Smooth muscle cell of the brain vasculature (primary cell): ENCODE data around the gene ALG14.
"Not testable (repeated sequence)": the region's sequence is repeated elsewhere in the genome, so short reads cannot be mapped to it uniquely, and the experiment has no call there.

ENCODE experiments used
- DNase-seq: peaks from one replicate; pipeline ENCODE4 v3.0.0-alpha.2; 2012; ENCODE audit warnings: low read depth, low spot score

The ALG14 gene

DNA sequence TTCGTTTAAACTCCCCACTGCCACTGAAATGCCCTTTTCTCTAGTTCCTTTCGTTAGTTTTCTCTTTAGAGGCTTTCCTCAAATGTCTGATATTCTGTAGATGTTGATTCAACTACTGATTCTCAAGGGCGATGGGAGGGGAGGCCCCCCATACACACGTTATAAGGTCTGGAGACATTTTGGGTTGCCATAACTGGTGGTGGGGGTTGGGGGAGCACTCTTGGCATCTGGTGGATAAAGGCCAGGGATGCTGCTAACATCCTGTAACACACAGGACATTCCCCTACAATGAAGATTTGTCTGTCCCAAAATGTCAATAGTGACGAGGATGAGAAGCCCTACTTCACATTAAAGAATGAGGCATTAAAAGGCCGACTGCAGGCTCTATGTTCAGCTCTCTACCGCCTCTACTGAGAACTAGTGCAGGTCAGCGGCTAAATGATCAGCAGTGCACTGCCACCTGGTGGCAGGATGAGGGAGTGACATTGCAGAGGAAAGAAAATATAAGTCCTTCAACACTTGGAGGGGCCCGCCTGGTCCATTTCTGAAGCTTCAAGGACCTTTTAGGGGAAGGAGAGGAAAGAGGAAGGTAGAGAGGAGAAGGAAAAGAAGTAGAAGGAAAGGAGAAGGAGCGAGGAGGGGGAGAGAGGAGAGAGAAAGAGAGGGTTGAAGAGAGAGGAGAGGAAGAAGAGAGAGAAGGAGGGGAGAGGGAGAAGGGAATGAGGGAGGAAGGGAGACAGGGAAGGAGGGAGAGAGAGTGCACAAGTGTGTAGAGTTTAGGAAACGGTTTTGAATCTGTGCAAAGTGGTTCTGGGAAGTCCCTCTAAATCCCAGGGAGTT, 29.4 kb downstream of the ALG14 start:
- DNase-seq: peak; percentile 77

DNA sequence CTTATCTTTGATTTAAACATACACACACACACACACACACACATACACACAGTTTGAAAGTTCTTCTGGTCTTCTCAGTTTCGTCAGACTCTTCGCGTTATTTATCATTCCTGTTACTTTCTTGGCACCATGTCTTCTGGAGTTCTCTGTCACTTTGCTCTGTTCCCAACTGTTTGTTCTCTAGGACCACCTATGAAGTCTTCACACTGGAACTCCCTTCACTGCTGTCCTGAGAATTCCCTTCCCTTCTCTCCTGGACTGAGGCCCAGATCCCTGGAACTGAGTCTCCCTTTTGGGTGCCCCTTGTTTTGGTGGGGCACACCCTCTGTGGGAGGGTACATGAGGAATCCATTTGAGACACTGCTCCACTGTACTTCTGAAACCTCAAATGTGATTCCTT, 30.5 kb downstream of the ALG14 start:
- no peak for DNase-seq

DNA sequence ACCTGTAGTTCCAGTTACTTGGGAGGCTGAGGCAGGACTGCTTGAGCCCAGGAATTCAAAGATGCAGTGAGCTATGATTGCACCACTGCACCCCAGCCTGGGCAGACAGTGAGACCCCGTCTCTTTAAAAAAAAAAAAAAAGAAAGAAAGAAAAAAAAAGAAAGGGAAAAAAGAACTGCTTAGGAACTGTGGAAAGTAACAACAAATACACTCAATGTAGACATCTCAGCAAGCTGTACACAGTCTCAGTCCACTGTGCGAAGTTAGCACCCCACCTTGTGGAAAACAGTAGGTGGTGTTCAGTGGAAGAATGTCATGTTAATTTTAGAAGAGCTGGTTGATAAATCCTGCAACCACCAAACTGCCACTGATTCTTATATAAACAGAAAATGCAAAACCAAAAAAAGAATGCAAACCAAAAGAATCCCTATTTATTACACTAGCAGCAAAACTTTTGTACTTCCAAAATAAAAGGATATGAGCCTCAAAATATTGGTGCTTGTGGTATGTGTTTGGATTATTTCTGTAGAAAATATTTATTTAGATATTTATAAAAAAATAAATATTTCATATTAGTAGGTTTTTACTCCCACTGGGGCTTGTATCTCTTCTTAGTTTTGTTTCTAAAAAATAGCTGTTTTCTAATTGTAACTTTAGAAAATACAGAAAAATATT, 31.1 kb downstream of the ALG14 start:
- DNase-seq: peak; percentile 69

DNA sequence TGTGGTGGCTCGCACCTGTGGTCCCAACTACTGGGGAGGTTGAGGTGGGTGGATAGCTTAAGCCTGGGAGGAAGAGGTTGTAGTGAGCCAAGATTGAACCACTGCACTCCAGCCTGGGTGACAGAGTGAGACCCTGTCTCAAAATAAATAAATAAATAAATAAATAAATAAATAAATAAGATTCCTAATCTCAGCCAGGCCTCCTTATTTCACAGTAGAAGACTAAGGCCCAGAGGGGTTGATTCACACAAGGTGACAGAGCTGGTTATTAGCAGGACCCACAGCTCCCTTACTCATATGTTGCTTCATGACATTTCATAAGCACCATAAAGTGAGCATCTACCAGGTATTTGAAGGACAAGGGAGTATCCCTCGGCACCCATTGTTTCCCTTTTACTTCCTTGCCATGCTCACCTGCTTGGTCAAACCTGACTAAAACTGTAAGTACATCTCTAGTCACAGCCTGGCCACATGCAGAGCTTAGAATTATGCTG, 32.7 kb downstream of the ALG14 start:
- no peak for DNase-seq

DNA sequence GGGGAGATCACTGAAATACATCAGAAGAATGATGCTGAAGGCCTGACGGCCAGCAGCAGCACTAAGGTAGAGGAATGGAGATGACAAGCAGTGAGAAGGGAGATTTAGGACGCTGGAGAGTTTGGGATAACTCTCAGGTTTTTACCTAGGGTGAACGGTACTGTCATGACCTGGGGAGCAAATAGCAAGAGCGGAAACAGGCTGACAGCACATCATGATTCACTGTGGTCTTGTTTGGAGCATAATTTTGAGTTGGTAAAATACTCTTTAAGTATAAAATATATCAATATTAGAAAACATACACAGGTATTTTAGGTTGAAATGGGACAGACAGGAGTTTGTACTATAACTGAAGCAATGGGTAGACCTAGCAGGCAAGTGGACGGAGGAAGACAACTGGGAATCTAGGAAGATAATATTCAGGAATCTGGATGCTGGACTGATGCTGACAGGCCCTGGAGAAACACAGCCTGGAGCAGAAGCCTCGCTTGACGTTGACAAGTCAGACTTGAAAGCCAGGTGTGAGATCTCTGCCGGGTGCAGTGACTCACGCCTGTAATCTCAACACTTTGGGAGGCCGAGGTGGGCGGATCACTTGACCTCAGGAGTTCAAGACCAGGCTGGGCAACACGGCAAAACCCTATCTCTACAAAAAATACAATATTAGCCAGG, 33.3 kb downstream of the ALG14 start:
- DNase-seq: no peak

DNA sequence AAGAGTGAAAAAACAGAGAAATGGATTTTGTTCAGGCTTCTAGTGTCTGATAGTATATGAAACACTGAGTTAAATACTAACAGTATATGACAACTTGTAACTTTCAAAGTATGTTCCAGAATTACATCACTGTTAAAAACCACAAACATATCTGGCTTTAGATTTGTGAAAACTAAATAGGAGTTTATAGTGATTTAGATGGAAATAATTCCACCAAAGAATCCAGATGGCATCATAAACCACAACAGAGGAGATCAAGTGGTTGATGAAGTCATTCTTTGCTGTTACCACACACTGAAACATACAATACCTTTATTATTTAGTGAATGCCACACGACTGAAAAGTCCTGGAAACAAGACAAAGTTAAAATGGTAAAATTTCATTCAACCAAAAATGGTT, 37.2 kb downstream of the ALG14 start:
- no peak for DNase-seq

DNA sequence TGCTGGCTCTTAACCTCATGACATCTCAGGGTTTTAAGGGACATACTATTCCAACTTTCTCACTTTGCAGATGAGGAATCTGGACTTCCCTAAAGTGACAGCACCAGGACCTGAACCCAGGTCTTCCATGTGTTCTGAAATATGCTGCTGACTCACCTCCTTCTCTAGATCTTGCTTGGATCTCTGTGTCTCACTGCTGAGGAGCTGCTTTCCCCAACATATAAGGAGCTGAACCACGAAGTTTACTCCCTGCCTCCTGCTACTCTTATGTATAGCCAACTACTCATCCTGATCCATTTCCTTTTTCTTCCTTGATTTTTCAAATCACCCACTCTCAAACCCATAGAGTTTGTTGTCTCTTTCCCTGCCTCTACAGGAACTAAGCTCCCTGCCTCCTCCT, 38.2 kb downstream of the ALG14 start:
- DNase-seq: no peak

DNA sequence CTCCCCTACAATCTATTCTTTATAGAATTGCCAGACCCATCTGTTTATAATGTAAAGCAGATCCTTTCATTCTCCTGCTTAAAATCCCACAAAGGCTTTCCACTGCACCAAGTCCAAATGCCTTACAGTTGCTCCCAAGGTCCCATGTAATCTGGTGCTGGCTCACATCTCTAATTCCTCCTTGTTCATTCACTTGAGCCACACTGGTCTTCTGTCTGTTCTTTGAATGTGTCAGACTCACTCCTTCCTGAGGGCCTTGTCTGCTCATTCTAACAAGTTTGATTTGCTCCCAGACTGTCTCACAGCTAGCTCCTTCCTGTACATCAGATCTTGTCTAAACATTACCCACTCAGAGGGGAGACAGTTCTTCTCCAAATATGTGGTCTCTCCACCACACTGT, 38.9 kb downstream of the ALG14 start:
- DNase-seq: no peak

DNA sequence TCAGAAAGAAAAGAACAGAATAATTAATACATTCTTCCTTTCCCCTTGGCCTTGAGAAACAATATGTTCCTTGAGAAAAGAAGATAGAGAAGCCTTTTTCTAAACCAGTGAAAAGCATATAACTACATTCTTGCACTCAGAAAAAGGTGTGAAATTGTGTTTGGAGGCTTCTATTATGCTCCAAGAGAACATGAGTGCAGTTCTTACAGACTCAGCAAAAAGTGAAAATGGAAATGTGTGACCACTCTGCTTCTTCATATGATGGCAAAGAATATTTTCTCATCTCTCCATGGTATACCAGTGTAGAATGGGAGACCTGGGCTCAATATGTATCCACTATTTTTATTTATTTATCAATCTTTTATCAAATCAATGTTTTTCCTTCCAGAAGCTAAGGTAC, 43.2 kb downstream of the ALG14 start:
- no peak for DNase-seq

DNA sequence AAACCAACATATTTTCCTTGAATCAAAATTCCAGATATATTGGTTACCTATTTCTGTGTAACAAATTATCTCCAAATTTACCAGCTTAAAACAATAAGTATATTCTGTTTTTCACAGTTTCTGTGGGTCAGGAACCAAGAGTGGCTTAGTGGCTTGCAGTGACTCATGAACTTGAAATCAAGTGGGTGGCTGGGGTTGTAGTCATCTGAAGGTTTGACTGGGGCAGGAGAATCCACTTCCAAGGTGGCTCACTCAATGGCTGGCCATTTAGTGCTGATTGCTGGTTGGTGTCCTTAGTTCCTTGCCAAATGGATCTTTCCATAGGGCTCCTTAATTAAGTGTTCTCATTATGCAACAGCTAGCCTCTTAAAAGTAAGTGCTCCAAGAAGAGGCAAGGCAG, 43.8 kb downstream of the ALG14 start:
- DNase-seq: no peak

DNA sequence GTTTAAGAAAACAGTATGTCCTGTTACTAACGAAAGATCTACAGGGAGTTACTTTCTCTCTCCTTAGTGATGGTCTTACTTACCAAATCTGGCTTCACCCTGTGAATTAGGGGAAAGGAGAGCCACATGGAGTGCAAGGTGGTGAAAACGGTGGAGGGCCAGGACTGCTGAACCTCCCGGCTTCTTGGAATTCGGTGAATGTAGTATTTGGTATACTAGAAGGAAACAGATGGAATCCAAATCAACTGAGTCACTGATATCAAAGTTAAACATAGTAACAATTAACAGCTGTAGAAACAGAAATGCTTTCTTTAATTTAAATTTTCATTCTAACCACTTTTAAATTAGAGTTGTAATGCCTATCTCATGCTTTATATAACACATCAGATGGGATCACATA, 45.7 kb downstream of the ALG14 start:
- no peak for DNase-seq

DNA sequence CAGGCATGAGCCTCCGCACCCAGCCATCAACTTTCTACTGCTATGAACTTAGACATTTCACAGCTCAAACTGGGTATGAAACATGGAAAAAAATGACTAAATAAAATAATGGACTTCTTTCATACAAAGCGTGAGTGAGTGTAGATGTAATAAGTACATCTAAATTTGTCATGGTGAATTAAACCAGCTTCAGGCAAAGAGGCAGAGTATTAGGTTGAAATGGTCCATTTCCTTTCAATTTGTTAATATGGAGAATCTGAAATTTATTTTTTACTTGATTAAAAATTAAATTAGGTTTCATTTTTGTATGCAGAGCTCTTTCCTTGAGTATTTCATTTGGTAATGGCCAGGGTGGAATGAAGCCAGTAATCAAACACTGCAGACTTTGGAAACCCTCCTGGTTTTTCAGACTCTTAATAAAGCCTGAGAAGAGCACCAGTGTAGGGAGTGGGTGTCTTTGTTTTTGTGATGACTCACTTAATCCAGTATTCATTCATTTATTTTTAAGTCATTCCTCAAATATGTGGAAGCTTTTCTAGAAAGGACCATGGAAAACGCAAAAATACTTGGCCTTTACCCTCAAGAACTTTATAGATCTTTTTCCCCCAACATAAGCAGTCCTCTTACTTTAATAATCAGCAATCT, 49.2 kb downstream of the ALG14 start:
- peak; percentile 49 for DNase-seq

DNA sequence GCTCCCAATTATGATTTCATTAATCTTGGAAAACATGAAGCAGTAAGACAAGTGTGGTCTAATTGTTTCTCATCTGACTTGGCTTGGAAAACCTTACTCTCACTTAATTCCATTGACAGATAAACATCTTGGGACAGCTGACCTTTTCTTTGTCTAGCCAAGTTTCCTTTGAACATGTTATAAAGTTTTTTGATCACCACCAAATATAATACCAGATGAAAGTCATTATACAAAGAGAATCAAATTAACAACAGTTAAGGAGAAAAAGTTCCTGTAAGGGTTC, 50.2 kb downstream of the ALG14 start:
- no peak for DNase-seq

DNA sequence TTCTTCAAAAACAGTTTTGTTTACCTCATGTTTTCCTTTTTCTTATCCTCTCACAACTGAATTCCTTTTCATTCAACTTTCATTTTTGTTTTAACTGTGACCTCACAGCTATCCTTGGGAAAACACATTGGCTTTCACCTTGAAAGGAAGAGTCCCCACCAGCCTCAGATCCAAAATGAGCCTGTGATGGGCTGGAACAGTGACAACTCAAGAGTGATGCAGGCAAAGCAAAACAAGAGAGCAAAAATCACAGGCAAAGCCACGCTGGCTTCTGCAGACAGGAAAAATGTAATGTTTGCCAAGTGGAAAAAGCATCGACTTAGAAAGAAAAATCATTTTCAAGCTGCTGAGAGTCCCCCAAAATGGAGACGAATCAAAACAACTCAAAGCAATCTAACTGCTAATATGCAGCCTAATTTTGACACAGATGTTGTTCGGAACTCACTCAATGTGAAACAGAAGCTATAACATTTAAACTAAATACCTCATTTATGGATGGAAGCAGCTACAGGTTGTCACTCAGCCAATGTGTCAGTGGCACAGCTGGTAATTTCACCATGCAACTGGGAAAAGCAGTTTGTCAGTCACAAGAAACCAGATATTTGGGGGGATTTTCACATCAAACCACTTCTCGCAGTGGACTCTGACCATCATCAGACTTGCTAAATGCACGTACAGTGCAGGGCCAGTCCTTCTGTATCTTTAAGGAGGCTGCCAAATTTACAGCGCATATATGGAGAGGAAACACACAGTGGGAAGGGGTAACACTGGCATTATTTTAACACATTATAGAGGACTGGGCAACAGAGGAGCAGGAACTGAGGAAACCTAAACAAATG, 50.7 kb downstream of the ALG14 start:
- DNase-seq: no peak

DNA sequence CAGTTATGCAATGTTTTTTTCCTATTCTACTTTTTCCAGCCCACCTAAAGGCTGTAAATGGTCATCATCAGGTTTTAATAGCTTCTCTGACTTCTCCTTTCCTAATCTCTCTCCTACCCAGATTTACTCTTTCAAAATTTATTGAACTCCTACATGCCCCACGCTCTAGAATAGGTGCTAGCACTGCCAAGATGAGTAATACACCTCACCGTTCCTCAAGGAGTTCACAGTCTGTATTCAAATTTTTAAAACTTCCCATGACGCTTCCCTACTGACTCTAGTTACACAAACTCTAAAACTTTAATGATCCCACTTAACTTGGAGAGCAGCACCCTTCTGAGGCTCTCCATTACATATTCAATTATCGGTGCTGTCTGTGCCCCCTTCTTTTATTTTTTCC, 51.6 kb downstream of the ALG14 start:
- no peak for DNase-seq

DNA sequence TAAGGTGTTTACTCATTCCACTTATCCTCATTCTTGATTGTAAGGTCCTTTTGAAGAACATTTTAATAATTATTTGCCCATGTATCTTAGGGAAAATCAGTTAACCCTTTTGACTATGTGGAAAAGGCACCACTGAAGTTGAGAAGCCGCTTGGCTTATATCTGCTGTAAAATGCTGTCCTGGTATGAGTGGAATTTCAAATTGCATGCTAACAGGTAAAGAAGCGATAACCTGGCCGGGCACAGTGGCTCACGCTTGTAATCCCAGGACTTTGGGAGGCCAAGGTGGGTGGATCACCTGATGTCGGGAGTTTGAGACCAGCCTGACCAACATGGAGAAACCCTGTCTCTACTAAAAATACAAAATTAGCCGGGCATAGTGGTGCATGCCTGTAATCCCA, 53.3 kb downstream of the ALG14 start:
- DNase-seq: not testable (repeated sequence)

DNA sequence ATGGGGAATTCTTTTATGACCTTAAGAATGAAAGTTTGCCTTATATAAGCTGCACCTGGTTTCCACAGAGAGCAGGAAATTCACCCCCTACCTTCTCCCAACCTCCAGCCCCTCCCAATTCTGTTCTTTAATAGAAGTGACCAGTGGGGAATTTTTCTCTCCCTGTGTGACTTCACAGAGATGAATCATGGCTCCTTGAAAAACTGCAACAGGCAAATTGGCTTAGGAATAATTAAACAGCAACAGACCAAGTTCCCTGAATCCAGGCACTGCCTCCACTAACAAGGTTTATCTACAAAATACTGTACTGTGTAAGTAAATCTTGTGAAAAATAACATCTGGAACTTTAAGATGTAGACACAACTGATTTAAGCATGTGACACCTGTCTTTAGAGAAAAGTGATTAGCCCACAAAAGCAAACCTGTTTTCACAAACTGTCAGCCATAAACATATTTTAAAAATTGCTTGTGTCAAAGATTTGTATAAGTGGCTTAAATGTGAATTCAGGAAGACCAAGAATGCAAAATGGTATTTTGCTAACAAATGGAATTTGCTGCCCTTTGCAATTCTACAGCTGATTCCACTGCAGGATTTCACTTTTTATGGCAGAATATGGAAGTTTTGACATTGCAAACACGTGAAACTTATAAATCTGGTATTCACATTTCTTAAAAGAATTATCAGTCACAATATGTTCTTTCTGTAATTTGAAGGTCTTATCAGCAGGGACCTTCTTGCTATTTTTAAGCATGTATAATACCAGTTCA, 54.0 kb downstream of the ALG14 start:
- no peak for DNase-seq

DNA sequence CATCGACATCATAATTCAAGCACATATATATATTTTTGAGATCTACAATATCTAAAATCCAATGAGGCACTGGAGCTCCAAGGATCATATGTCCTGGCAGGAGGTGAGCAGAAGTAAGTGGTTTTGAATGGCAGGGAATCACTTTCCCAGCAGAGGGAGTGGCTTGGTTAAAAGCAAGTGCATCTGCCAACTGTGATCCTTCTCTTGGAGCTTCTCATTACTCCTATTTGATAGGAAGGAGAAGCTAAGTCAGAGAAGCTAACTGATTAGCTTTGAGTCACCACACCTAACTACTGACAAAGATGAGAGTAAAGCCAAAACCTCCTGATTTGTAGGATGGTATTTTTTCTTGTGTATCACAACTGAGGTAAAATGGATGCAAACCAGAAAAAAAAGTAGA, 55.0 kb downstream of the ALG14 start:
- DNase-seq: no peak

DNA sequence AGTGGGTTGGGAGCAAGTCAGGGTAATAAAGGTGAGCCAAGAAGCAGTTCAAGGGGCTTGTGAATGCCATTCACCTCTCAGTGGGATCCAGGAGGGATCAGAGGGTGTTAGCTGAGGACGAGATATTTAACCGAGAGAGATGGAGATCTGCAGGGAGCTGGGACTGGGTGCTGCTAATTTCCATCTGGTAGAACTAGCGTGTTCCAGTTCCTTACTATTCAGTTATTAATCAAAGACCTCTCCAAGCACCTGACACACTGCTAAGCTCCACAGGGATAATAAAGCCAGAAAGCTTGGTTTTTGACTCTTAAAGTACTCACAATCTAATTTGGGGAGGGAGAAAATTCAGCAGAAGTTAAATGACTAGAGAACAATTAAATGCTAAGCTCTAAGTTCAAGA, 57.7 kb downstream of the ALG14 start:
- DNase-seq: no peak

DNA sequence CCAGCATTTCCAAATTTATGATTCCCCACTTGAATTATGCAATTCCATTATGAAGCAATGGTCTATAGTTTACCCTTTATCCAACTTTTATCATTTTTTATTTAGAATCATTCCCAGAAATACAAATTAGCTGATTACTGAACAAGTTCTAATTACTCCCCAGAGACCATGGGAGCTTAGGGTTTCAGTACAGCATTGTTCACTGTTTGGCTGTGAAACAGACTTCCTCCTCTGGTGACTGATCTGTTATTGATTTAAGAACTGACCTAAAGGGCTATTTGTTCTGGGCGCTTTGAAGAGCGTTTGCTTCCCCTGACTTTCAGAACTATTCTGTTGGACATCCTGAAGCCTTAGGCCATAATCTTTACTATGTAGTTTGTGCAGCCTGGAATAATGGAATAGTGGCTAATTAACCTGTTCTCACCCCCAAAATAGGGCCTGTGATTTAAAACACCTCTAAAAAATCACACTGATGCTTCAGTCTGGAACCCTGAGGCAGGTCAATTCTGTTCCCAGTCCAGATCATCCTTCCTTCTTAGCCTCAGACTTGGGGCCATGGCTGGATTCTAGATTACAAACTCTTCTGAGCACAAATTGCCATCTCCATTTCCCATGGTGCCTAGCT, 58.7 kb downstream of the ALG14 start:
- DNase-seq: no peak
